ENCODE results near the gene GRPEL1. TPM values are rescaled to one million over a fixed set of nuclear protein-coding genes. Genes with fewer than 3 reads are reported as not detected.

Gene GRPEL1
- total RNA-seq, 1 experiment from 2014 or later: 46.6 TPM

GRCh38 chr4:7111441-7111840 is 43.6 kb upstream of the GRPEL1 start:
- ATAC-seq (no peak), DNase-seq (ENCODE audit: low read depth, low spot score) (no peak)
- Histone ChIP-seq H3K36me3 (ENCODE audit: control insufficient read depth, insufficient read depth, low read length) (no peaks in the 10 kb centered on the region), H3K27ac (ENCODE audit: low read length) (no peak overlapping the region), H3K4me3 (ENCODE audit: low read depth in 2 of 2, low read length in 2 of 2) (no peak overlapping the region), H3K9me3 (ENCODE audit: control insufficient read depth, insufficient read depth, low read depth, low read length) (no peaks in the 10 kb centered on the region), H3K27me3 (ENCODE audit: control insufficient read depth, insufficient read depth, low read length) (no peaks in the 10 kb centered on the region), H3K4me1 (ENCODE audit: control insufficient read depth, insufficient read depth, low read length) (no peaks in the 10 kb centered on the region)
- ChIA-PET CTCF (no interaction called here), POLR2A (no interaction called here)
- in situ Hi-C loops (cut with HindIII; ENCODE audit: low pct_unique_long_range_greater_than_20kb, low sequenced_read_pairs) (no loop called here), intact Hi-C loops (cut with micrococcal nuclease; ENCODE audit: unreplicated experiment) (no loop called here)
- no TSS peak for BruUV-seq (replicated peaks)
- TF ChIP-seq POLR2AphosphoS5 (IDR thresholded peaks at IDR 0.05; ENCODE audit: low read depth, low read length) (no peak), TCF7L2 (IDR thresholded peaks at IDR 0.05; ENCODE audit: low read depth, low read length) (no peak), REST (IDR thresholded peaks at IDR 0.05; ENCODE audit: insufficient read depth in 1 of 2, low read depth in 2 of 2, low read length in 1 of 2) (no peak), CTCF (IDR thresholded peaks at IDR 0.05) (no peak), SIN3A (IDR thresholded peaks at IDR 0.05; ENCODE audit: borderline replicate concordance, insufficient read depth, low read depth, low read length) (no peak)

- TF ChIP-seq TCF7L2 (IDR thresholded peaks at IDR 0.05; ENCODE audit: low read depth, low read length) (no peak), POLR2AphosphoS5 (IDR thresholded peaks at IDR 0.05; ENCODE audit: low read depth, low read length) (no peak), SIN3A (IDR thresholded peaks at IDR 0.05; ENCODE audit: borderline replicate concordance, insufficient read depth, low read depth, low read length) (no peak), CTCF (IDR thresholded peaks at IDR 0.05) (no peak), REST (IDR thresholded peaks at IDR 0.05; ENCODE audit: insufficient read depth in 1 of 2, low read depth in 2 of 2, low read length in 1 of 2) (no peak)
- DNase-seq (ENCODE audit: low read depth, low spot score) (no peak), ATAC-seq (no peak)
- Histone ChIP-seq H3K36me3 (ENCODE audit: control insufficient read depth, insufficient read depth, low read length) (no peaks in the 10 kb centered on the region), H3K9me3 (ENCODE audit: control insufficient read depth, insufficient read depth, low read depth, low read length) (no peaks in the 10 kb centered on the region), H3K4me3 (ENCODE audit: low read depth in 2 of 2, low read length in 2 of 2) (no peak overlapping the region), H3K27me3 (ENCODE audit: control insufficient read depth, insufficient read depth, low read length) (no peaks in the 10 kb centered on the region), H3K4me1 (ENCODE audit: control insufficient read depth, insufficient read depth, low read length) (no peaks in the 10 kb centered on the region), H3K27ac (ENCODE audit: low read length) (no peak overlapping the region)
- in situ Hi-C loops (cut with HindIII; ENCODE audit: low pct_unique_long_range_greater_than_20kb, low sequenced_read_pairs): no loop called here
- ChIA-PET POLR2A (no interaction called here), CTCF (no interaction called here)
- no TSS peak for BruUV-seq (replicated peaks)
- intact Hi-C loops (cut with micrococcal nuclease; ENCODE audit: unreplicated experiment): no loop called here
These were observed 42.7 kb upstream of the GRPEL1 start for GRCh38 chr4:7110546-7110945.
